NCI-H146 (cell line): ENCODE measurements around the gene COL4A5.
A peak's percentile ranks its signal among the peaks of the same experiment; 100 is the strongest.
"Not testable (repeated sequence)": the region's sequence is repeated elsewhere in the genome, so short reads cannot be mapped to it uniquely, and the experiment has no call there.

Source experiments
- DNase-seq: peaks from one replicate; lab custom pipeline; 2025; lab: John Stamatoyannopoulos, UW

COL4A5 gene

DNA sequence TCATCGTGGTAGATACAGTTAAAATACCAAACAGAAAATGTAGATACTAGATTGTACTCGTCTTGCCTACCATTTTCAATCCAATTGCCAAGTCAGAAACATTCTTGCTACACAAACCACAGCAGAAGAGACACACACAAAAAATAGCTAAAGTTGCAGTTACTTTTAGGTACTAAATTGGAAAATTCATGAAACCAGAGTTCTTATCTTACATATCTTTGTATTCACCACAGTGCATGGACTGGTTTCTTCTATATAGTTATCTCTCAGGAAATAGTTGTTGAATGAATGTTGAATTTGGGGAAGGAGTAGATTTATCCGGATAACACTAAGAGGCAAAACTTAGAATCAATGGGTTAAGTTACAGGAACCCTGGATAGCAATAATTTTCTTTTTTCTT lies 14.2 kb downstream of the COL4A5 start:
- DNase-seq: no peak

DNA sequence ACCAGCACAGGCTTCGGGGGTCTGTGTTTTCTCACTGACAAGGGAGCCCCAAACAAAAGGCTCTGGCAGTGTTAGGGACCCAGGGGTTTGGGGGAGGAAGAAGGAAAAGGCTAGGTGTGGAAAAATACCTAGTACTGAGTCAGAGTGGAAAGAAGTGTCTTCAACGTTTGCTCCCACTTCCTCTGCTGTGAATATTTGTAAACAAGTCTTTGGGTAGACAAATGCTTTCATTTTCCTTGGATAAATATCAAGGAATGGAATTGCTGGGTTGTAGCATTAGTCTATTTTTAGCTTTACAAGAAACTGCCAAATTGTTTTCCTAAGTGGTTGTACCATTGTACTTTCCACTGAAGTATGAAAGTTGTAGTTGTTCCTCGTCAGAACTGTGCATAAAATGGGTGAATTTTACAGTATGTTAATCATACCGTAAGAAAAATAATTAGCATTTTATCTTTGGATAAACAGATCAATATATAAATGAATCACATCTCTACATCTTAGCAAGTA lies 17.4 kb downstream of the COL4A5 start:
- DNase-seq: no peak

DNA sequence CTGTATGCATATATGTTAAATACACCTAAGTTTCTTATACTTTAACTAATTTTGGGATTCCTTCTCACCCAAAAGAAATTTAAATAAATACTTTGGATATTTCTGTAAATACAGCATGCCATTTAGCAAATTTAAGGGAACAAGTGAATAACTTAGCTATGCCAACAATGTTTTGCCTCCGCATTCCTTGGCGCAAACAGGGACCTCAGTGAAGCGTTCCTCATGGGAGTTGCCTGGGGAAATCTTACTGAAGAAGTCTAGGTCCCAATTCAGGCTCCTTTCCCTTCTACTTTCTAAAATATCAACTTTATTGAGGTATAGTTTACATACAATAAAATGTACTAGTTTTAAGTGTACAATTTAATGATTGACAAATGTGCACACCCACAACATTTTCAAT lies 25.0 kb downstream of the COL4A5 start:
- no peak for DNase-seq

DNA sequence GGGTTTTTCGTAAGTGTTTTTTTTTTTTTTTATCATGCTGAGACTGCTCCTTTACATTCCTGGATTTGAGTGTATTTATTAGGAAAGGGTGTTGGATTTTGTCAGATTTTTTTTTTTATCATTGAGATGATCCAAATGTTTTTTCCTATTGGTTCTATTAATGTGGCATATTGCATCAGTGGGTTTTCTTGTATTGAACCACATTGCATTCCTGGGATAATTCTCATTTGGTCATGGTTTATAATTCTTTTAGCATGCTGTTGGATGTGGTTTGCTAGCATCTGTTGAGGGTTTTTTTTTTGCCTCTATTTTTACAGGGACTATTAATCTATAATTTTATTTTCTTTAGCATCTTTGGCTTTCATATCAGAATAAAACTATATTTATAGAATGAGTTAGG lies 28.8 kb downstream of the COL4A5 start:
- DNase-seq: no peak

DNA sequence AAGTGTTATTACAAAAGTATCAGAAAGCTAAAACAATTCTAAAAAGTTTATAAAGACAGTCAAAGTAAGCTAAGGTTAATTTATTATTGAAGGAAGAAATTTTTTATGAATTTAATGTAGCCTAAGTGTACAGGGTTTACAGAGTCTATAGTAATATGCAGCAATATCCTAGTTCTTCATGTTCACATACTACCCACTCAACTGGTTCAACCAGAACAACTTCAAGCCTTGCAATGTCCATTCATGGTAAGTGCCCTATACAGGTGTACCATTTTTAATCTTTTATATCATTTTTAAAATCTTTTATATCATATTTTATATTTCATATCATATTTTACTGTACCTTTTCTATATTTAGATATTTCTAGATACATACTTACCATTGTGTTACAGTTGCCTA lies 34.3 kb downstream of the COL4A5 start:
- DNase-seq: no peak

DNA sequence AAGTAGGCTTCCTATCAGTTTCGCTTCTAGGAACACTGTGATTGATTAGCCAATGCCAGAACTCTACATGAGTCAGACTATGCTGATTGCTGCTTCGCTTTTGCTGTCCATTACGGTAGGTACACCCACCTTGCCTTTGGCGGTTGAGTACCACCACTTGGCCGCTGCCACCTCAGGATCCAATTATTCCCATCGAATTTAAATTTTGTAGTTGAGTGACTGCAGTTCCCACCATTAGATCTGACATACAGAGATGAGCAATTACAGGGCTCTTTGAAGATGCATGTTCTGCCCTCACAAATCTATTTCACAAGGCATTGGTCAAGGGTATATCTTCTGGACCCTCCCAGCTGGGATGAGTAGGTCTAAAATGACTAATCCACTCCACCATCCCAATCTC lies 41.9 kb downstream of the COL4A5 start:
- DNase-seq: not testable (repeated sequence)

DNA sequence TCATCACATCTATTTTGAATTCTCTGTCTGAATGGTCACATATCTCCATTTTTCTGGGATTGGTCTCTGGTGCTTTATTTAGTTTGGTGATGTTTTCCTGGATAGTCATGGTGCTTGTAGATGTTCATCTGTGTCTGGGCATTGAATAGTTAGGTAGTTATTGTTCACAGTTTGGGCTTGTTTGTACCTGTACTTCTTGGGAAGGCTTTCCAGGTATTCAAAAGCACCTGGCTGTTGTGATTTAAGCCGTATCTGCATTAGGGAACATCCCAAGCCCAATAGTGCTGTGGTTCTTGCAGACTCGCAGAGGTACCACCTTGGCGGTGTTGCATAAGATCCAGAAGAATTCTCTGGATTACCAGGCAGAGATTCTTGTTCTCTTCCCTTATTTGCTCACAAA lies 44.6 kb downstream of the COL4A5 start:
- DNase-seq: no peak

DNA sequence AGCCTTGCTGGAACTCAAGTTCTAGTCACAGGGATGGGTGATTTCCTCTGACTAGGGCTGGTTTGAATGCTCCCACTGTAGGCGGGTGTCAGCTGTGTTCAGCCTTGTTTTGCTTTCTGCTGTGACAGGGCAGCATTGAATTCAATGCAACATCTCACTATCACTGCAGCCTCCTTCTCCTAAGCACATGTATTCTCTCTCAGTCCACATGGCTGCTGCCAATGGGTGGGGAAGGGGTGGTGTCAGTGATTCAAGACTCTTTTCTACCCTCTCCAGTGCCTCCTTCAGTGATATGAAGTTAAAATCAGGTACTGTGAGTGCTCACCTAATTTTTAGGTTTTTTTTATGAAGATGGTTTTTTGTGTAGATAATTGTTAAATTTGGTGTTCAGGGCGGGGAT lies 46.3 kb downstream of the COL4A5 start:
- DNase-seq: no peak

DNA sequence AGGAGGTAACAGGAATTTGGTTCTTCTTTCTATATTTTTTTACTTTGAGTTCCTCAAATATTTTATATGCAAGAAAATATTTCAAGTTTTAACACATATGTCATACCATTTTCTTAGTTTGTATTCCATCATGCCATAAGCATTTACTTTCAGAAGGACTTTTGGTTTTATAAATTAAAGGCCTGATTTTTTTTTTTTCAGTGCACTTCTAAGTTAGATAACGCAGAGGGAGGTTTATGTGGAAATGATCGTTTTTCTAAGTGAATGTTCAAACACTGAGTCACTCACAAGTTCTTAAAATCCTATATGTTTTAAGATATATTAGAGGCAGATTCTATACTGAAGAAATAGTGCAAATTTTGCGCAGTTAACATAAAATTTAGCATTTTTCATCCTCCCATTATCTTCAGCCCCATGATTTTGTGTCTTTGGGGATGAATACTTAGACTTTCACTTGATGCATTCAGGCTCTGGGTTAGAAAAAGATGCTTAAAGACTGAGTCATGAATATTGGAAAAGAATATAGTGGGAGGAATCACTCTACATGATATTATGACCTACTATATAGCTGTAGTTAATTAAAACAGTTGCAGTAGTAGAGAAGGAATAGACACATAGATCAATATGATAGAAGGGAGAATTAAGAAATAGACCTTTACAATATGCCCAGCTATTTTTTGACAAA lies 54.9 kb downstream of the COL4A5 start:
- DNase-seq: no peak

DNA sequence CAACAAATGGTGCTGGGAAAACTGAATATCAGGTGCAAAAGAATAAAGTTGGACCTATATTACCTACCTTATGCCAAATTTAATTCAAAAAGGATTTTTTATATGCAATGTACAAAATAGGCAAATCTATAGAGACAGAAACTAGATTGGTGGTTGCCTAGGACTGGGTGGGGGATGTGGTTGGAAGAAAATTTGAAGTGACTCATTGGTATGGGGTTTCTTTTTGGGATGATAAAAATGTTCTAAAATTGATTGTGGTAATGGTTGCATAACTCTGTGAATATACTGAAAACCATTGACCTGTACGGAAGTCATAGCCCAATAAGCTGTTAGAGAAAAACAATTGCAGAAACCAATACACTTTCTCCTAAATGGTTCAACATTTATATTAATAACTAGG lies 72.1 kb downstream of the COL4A5 start:
- DNase-seq: no peak

DNA sequence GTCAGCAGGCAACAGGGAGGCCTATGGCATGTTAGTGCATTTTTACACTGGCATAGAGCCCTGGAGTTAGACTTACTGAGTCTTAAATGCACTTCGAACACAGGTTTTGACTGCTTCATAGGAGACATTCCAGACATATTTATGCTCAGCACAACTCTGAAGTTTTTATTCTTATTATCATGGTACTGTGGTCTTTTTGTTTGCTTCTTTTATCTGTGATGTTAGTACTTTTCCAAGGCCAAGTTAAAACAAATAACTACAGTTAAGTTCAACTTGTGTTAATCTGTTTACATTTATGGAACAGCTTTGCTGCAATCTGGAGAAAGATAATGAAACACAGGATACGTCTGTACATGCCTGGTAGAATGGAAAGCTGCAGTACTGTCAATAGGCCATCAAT lies 76.5 kb downstream of the COL4A5 start:
- DNase-seq: no peak

DNA sequence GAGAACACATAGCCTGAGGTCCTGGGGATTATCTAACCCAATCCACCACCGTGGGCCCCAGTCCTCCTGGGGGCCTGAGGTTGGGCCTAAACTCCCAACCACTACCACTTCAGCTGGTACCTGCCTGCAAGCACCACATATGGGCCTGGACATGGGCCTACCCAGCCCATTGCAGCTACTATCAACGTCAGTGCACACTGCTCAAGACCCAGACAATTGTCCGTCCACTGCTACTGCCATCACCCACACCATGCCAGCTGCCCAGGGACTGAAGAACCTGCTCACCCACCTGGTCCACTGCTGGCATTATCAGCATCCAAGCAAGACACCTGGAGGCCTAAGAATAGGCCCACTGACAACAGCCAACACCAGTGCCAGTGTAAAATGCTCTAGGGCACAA lies 88.1 kb downstream of the COL4A5 start:
- DNase-seq: no peak

DNA sequence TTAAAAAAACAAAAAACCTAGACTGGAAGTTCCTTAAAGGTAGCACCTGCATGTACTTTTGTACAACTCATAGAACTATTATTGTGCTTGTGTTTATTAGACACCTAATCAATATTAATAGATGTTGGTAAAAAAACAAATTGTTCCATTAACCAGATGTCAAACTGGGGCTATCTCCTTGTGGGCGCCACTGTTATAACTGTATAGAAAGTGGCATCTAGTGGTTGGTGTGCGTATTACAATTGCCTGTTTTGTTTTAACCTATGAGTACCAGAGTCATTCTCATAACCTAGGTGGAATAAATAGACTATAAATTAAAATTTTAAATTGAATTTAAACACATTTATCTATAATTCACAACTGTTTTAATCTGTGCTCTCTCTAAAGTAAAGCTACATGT lies 97.4 kb downstream of the COL4A5 start:
- DNase-seq: peak; percentile 39

DNA sequence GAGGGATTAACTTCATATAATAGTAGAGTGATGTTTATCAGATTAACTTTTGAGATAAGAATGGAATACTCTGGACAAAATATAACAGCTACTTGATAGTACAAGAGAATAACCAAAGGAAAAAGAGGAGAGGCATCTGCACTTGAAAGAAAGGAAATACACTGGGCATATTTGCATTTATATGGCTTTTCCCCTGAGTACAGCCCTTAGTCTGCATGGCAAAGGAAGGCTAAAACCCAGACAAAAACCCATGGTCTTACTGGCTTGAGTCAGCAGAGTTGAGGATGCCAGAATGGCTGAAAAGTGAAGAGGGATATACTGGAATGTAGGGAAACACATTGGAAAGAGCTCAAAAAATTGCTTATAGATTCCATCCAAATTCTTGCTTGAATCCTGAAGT lies 101.6 kb downstream of the COL4A5 start:
- DNase-seq: no peak

DNA sequence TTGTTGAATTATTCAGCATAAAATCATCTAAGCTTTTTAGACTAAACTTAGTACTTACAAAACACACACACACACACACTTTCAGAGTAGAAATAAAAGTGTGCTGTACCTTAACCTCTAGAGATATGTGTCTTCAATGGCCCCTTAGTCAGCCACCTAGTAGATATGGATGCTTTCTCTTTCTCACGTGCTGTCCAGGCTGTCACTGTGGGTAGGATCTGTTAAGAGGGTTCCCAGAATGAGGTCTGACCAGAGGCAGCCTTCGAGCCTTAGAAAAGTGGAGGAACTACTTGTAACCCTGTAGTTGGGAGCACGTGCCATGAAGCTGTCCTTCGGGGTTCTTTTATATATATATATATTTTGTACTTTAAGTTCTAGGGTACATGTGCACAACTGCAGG lies 117.9 kb downstream of the COL4A5 start:
- DNase-seq: no peak

DNA sequence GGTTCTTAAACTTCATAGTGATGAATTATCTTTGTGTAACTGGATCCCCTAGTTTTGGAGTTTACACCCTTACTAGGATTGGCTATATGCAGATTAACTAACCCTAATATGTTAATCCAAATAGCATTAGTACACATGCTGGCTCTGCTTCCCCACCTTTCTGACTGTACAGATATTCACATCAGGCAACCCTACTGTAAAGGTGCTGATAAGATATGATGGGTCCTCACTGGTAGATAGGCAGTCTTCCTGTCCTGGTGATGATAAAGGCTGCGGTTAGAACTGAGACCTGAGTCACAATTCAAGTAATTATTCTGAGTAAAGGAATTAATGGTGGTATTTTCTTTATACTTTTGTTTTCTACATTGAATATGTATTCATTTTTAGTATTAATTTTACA lies 118.6 kb downstream of the COL4A5 start:
- DNase-seq: no peak

DNA sequence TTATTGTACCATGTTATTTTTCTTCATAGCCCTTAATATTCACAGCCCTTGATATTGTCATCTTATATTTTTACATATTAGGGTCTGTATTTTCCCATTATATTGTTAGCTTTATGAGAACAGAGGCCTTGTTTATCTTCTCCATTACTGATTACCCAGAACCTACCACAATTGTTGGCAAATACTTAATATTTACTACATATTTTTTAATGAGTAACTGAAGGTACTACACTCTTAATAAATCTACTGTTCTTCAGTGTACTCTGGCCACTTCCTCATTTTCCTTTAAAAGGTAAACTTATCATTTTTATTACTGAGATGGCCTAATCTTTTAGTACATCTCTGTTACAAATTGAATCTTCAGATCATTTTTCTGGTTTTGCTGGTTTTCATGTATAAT lies 133.5 kb downstream of the COL4A5 start:
- no peak for DNase-seq

DNA sequence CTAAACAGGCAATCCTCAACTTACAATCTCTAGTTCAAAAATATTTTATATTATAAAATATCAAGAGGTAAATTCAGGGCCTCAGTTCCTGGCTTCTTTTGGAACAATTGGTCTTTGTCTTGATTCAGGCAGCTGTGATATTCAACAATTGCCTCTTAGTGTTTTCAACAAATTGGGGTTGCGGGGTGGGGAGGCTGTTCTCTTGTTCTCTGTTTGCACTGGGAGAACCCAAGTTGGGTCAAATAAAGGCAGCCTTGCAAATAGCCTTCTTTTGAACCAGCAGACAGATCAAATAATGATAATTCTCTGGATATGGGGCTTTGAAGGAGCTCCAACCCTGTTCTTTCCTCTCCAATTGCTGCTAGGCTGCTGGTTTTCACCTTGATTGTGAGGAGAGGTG lies 142.5 kb downstream of the COL4A5 start:
- peak; percentile 39 for DNase-seq

DNA sequence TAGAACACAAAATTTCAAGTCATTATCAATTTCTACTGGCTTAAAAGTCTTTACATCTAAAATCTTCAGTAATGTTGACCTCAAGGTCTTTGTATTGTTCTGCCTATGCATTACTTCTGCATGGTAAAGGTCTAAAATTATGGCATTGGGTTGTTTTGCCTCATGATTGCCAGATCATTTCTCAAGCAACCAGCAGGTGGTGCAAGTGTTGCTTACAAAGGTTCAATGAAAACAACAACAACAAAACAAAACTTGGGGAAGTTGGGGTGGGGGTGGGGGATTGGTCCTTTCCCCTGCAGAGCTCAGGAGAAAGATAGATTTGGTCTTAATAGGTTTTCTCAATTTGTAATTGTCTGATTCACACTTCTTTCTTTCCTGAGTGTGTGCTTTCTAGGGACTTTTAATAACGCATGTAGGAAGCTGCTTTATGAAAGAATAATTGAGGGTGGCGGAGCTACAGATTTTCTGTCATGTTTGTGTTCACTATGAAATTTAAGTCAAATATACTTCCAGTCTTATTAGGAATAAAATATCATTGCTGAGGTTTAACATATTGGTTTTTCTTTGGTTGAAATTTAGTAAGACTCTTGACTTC lies 145.1 kb downstream of the COL4A5 start:
- DNase-seq: no peak

DNA sequence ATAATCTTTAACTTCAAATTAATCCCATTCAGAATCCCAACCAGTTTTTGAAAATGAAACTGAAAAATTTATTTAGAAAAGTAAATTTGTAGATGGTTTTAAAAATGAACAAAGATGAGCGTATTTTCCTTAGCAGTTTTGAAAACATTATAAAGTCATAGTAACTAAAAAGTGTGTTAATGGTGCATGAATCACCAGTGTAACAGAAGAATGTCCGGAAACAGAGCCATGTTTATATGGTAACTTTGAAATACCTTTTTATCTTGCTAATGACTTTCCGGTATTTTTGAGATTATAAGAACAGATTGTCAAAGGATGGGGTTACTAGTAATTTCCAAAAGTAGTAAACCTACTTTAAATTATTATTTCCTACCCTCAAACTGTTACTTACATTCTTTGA lies 150.9 kb downstream of the COL4A5 start:
- no peak for DNase-seq

DNA sequence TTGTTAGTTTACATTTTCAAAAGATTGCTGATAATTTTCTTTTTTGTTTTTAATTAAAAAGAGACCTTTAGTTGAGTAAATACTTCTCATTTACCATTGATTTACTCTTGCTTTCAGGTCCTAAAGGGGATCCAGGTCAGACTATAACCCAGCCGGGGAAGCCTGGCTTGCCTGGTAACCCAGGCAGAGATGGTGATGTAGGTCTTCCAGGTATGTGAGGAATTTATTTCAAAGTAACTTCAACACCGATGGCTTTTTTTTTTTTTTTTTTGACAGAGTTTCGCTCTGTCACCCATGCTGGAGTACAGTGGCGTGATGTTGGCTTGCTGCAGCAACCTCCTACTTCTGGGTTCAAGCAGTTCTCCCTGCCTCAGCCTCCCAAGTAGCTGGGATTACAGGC lies 161.6 kb downstream of the COL4A5 start:
- no peak for DNase-seq

DNA sequence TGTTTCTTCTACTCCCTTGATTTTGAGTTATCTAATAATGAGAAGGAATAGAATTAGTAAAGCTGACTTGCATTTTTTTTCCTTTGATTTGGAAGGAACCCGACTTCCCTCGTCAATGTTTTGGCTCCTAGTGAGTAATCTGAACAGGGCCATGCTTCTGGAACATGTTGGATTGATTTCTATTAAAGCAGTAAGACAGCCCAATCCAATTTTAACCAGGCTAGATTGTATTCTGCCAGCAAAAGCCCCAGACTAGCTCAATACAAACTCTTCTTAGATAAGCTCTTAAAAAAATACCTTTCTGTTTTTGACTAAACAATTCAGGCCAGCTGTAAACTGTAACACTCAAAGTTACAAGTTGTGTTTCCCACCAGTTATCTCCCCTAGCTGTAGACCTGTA lies 170.5 kb downstream of the COL4A5 start:
- DNase-seq: no peak

DNA sequence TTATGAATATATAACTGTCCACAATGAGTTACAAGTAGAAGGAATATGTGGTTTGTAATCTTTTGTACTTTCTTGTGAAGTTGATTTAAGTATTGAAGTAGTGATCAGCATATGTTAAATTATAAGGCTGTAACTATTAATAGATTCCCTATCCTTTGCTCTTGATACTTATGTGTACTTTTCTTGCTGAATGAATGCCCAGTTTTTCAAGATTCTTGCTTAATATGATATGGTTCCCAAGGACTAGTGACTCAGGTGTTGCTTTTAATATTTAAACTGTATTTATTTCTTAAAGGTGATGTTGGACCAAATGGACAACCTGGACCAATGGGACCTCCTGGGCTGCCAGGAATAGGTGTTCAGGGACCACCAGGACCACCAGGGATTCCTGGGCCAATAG lies 175.0 kb downstream of the COL4A5 start:
- no peak for DNase-seq

DNA sequence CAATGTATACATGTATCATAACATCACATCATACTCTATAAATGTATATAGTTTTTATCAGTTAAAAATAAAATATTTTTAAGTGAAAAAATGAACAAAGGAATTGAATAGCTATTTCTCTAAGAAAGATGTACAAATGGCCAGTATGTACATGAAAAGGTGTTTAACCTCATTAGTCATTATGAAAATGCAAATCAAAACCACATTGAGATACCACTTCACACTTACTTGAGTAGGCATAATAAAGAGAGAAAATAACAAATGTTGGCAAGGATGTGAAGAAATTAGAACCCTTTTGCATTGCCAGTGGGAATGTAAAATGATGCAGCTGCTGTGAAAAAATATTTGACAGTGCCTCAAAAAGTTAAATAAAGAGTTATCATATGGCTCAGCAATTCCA lies 201.2 kb downstream of the COL4A5 start:
- no peak for DNase-seq
